ENCODE results near the gene LIMK2.
"Not testable (repeated sequence)": the region's sequence is repeated elsewhere in the genome, so short reads cannot be mapped to it uniquely, and the experiment has no call there.

LIMK2 gene

DNA sequence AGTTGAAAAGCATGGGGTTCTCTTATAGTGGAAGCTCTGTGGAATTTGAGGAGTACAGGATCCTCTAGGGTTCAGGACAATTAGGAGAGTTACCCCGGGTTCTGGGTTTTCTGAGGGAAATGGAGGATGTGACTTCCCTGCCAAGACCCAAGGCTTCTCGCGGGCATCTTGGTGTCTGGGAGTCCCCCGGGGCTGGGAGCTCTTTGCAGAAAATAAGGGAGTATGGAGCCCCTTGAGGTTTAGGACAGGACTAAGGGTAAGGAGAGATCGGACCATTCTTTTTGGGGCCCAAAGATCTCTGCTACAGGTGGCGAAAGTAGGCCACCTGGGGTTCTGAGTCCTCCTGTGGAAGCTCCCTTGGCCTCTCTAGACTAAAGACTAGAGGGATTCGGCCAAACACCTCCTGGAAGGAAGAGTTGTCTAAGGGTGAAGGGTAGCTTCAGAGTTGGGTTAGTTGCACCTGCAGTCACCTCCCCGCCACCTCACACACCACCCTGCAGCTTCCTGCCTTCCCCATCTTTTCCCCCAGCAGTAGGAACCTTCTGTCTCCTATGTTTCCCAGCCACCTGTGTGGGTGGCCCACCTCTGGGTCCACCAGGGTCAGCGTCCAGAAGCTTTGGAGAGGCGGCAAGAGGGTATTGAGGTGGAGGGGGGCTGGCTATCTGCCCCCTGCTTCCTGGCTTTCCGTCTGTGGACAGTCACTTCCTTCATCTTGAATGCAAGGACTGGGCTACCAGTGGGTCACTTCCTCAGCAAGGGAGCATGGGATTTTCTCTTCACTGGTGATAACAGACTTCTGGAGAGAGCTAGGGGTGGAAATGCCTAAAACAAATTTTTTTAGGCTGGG, 908 bp downstream of the LIMK2 start:
- DNase-seq: no peak

- no peak for DNase-seq
These were observed 3.0 kb downstream of the LIMK2 start for GRCh38 chr22:31215018-31215535.

DNA sequence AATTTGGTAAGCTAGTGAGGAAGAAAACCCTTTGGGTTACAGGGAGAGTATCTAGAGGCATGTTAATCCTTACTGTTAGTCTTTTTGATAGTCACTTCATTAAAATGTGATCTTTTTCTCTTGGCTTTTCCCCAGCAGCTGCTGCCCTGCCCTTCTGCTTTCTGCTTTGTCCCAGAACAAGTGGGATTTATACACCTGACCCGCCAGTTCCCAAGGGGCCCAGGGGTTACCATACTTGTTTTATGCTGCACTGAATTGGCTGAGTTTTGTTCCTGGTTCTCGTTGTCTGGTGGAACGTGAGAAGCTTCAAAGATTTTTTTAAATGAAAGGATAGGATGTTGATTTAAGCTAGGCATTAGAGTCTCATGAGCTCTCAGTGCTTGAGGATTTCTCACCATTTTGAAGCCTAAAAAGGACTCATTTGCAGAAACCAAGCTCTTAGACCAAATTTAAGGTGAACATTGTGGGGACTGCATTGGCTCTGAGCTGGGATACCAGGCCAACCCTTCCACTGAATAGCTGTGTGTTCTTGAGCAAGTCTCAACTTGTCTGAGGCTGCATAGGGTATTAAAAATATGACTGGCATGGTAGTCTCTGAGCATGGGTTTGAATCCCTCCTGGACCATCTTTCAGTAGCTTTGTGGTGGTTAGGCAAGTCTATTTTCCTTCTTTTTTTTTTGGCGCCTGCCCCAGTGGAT, 6.6 kb downstream of the LIMK2 start:
- no peak for DNase-seq

DNA sequence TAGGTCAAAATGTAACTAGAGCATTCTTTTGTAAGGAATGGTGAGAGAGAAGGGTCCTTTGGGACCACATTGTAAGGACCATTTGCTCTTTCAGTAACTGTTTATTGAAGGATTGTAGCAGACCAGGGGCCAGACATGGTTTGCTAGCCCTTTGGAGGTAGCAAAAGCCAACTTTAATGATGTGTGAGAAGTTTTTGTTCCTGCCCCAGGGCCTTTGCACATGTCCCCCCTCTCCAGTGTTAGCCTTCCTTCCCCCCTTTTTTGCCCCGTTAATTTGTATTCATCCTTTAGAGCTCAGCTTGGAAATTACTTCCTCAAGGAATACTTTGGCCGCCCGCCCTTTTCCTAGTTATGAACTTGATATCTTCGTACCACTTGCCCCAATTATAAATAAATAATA, 9.0 kb downstream of the LIMK2 start:
- no peak for DNase-seq

- no peak for DNase-seq
These were observed 10.6 kb downstream of the LIMK2 start for GRCh38 chr22:31222736-31223135.

GRCh38 chr22:31223786-31224191, 11.7 kb downstream of the LIMK2 start:
- DNase-seq: no peak

DNA sequence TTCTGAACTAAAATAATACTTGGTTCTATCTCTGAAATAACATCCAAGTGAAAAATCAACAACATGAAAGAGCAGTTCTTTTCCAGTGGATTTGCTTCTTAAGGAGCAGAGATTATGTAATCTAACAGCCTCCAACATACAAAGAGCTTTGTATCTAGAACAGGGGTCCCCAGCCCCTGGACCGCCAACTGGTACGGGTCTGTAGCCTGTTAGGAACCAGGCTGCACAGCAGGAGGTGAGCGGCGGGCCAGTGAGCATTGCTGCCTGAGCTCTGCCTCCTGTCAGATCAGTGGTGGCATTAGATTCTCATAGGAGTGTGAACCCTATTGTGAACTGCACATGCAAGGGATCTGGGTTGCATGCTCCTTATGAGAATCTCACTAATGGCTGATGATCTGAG, 12.6 kb downstream of the LIMK2 start:
- DNase-seq: not testable (repeated sequence)

DNA sequence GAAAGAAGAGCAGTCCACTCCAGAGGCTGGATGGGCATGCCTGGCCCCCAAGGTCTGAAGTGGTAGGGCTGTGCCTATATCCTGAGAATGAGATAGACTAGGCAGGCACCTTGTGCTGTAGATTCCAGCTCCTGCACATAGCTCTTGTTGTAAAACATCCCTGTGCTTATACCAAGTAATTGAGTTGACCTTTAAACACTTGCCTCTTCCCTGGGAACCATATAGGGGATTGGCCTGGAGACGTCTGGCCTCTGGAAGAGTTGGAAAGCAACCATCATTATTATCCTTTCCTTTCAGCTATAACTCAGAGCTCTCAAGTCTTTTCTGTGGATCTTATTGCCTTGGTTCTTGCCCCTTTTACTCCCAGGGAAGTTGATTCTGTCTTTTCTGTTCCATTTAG, 15.1 kb downstream of the LIMK2 start:
- no peak for DNase-seq

- peak; percentile 22 for DNase-seq
These were observed 17.4 kb downstream of the LIMK2 start for GRCh38 chr22:31229402-31230079.

GRCh38 chr22:31230155-31230870, 18.2 kb downstream of the LIMK2 start:
- DNase-seq: no peak

- DNase-seq: no peak
These were observed 18.9 kb downstream of the LIMK2 start for GRCh38 chr22:31230871-31231621.

DNA sequence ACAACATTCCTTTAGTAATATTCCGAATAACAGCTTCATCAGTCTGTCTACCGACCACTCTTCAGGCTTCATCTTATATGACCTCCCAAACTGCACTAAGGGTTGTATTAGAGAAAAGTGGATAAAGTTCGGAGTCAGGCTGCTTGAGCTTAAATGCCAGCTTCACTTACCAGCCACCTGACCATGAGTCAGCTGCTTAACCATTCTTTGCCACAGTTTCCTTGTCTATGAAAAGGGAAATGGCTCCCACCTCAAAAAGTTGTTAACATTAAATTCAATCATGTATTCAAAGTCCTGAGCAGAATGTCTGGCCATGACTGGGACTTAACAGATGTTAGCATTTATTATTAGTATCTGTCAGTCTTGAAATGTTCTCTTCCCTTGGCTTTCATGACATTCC, 20.9 kb downstream of the LIMK2 start:
- DNase-seq: no peak

- no peak for DNase-seq
These were observed 23.0 kb downstream of the LIMK2 start for GRCh38 chr22:31235081-31235480.

GRCh38 chr22:31236044-31236443, 23.9 kb downstream of the LIMK2 start:
- not testable (repeated sequence) for DNase-seq

DNA sequence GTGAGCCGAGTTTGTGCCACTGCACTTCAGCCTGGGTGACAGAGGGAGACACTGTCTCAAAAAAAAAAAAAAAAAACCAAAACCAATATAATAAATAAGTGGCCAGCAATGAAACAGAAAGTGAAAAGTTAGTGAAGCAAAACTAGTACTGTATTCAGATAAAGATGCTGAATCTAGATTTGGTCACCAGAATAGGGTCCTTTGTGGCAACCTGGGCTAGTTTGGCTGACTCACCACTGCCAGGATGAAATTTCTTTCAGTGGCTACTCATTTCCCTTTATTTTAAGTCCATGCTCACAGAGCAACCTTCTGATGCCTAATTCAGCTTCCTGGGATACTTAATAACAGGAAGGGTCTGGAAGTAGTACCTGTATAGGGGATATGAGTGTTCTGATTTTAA, 26.0 kb downstream of the LIMK2 start:
- no peak for DNase-seq

GRCh38 chr22:31239771-31240370, 27.8 kb downstream of the LIMK2 start:
- no peak for DNase-seq

DNA sequence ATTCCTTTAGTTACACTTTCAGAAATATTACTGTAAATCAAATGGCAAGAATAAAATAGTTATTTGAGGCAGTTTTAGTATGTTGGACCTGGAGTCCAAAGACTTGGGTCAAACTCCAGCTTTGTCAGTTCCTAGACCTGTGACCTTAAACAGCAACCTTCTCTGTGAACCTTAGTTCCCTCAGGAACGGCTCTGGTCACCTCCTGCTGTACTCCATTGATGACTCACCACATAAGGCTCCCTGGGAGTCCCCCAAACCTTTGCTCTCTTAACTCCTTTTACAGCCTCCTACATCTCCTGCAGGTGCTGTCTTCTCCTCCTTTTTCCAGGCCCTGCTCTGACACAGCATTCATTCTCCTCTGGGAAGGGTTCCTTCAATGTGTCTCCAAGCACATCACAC, 29.1 kb downstream of the LIMK2 start:
- no peak for DNase-seq

DNA sequence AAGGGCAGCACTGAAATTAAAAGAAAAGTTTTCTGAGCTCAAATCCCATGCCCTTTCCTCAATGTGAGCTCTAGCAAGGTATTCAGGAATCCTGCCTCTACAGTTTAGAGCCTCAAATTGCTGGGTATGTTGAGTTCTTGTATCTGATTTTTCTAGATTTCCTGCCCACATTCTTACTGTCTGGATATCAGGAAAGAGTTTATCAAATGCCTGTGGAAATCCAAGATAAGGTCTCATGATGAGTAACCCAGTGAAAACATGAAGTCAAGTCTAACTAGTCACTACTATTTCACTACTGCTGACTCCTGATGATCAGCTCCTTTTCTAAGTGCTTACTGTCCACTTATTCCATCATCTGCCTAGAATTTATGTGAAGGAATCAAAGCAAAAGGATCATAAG, 29.8 kb downstream of the LIMK2 start:
- DNase-seq: no peak

DNA sequence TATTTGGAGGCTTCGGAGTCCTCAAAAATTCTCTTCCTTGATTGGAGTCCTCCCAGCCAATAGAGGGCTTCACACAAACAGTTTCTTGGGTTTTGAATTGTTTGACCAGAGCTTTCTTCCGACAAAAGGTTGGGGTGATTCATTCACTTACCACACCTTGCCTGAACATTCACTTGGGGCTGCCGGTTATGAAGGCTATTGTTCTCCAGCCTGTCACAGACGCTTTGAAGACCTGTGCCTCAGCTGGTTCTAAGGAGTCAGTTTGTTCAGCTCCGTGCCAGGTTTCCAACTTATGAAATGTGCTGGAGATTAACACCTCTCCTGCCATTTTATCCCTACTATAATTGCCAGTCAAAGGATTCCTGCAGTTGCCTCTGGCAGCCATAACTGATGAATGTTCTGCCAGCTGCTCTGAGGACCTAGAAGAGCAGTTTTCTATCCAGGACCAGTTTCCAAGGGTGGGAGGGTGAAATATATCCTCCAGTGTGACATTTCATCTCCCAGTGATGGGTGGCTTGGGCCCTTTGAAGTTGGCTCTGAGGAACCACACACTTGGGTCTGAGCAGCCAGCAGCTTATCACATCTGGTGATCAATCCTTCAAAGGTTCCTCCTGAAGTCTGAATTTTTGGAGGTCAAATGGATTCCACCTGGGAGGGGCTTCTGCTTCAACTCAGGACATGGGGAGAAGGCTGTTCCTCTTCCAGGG, 31.4 kb downstream of the LIMK2 start:
- no peak for DNase-seq

DNA sequence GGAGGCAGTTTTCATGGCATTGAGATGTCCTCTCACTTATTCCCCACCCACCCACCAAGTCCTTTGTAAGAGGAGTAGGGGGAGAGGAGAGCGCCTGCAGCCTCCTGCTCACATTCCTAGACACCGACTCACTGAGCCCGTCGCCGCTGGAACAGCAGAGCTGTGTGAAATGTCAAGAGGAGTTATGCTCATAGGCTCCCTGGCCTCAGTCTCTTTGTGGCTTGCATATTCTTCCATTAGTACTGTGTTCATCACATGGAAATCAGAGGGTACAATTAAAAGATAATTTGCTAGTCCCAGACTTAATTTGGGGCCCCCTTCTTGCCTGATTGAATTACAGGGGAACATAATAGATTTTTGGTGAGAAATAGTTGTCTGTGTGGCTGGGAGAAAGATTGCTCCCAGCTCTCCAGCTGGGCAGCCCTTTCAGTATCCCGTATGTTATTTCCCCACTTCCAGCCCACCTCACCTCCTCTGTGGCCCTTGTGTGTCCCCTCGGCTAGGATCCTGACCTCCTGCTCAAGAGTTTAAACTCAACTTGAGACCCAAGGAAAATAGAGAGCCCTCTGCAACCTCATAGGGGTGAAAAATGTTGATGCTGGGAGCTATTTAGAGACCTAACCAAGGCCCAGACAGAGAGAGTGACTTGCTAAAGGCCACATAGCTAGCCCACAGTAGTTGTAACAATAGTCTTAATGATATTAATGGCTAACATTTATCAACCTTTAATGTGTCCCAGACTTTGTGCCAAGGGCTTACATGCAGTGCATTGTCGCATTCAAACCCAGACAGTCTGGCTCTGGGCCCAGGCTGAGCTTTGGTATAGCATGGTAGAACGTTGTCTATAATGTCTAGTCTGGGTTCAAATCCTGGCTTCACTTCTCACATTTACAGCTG, 32.2 kb downstream of the LIMK2 start:
- DNase-seq: no peak
